HG03439 (cell line): ENCODE results near the gene RAF1.
A peak's percentile ranks its signal among the peaks of the same experiment; 100 is the strongest.
"Not testable (repeated sequence)": the region's sequence is repeated elsewhere in the genome, so short reads cannot be mapped to it uniquely, and the experiment has no call there.

ENCODE experiments used
- ATAC-seq: cut with Tn5 transposase; IDR thresholded peaks from one replicate; pipeline ENCODE4 v1.9.1; 2021; ENCODE audit warnings: mild to moderate bottlenecking, moderate library complexity; ENCODE audit not compliant: unreplicated experiment

The RAF1 gene

DNA sequence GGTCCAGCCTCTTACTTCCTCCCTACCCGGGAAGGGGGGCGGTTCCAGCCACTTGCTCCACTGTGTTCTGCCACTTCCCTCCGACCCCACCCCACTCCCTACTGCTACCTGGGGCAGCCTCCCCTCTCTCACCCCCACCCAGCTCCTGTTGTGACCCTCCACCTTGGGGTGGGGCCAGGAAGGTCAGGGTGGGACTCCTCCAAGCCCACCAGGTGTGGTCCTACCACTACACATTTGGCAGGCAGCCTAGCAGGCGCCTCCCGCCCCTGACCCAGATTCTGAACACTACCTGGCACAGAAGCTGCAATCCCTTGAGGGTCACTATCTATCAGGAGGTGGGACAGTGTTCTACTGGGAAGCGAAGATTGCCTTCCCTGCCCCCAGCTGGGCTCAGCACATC lies 13.7 kb upstream of the RAF1 start:
- ATAC-seq: no peak

DNA sequence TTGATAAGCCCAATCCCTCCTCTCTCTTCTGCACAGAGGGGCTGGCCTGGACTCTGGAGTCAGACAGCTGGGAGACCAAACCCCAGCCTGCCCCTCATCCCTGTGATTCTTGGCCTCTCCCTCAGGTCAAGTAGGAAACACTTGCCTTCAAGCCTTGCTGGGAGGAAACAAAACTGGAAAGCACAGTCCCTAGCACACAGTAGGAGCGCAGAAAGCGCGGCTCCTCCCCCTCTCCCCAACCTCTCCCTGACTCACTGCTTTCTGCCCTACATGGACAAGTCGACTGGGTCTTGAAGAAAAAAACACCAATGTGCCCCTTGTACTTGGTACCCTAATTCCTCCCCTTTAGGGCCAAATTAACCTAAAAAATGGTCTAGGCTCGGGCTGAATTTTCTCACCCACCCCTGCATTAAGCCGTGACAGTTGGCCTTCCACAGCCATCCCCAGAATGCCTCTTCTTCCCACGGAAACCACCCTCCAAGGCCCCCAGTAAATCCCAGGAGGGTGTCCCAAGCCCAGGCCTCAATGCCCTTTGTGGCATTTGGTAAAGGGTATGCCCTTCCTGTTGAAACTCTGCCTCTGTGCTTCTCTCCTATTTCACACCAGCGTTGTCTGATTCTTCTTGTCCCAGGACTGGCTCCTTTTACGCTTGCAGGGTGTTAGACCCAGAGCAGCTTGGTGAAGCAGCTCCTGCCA lies 11.3 kb upstream of the RAF1 start:
- no peak for ATAC-seq

DNA sequence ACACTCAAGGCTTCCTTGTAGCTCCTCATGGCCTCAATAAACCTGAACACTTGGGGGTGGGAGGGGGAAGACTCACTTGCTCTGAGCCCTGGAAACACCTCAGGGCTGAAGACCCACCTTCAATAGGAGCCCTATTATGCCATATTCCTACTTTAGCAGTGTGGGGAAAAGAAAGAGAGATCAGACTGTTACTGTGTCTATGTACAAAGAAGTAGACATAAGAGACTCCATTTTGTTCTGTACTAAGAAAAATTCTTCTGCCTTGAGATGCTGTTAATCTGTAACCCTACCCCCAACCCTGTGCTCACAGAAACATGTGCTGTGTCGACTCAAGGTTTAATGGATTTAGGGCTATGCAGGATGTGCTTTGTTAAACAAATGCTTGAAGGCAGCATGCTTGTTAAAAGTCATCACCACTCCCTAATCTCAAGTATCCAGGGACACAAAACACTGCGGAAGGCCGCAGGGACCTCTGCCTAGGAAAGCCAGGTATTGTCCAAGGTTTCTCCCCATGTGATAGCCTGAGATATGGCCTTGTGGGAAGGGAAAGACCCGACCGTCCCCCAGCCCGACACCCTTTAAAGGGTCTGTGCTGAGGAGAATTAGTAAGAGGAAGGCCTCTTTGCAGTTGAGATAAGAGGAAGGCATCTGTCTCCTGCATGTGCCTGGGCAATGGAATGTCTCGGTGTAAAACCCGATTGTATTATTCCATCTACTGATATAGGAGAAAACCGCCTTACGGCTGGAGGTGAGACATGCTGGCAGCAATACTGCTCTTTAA lies 10.2 kb upstream of the RAF1 start:
- ATAC-seq: not testable (repeated sequence)

DNA sequence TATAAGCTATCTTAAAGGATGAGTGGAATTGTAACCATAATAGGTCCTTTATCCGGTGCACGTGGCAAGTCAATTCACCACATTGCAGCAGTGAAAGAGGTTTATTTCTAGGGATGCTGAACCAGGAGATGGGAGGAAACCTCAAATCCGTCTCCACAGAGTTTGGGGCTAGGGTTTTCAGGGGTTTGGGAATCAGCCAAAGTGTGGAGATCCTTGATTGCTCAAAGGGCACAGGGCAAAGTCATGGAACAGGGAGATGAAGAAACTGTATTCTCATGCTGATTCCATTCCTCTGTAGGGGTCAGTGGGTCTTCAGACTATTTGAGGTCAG lies 7.2 kb upstream of the RAF1 start:
- ATAC-seq: no peak

DNA sequence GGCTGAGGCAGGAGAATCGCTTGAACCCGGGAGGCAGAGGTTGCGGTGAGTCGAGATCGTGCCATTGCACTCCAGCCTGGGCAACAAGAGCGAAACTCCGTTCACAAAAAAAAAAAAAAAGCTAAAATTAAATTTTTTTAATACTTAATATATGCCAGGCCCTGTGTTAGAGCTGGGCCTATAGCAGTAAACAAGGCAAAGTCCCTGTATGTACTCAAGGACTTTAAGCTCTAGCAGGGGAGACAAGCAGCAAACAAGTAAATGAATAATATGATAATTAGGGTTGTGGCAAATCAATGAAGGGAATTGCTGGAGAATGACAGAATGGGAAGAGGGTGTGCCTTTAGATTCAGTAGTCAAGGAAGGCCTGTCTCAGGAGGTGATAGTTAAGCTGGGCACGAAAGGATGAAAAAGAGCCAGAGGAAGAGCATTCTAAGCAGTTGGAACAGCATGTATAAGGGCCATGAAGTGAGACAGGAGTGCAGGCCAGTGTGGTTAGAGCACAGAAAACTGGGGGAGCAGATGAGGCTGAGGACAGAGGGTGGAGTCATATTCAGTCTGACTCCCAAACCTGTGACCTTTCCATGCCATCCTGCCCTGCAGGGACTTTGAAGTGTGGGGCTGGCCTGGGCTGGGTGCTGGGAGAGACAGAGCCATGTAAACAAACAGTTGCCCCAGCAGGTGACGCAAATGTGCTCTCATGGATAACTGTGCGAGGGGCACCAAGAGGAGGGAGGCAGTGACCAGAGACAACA lies 6.6 kb upstream of the RAF1 start:
- no peak for ATAC-seq

DNA sequence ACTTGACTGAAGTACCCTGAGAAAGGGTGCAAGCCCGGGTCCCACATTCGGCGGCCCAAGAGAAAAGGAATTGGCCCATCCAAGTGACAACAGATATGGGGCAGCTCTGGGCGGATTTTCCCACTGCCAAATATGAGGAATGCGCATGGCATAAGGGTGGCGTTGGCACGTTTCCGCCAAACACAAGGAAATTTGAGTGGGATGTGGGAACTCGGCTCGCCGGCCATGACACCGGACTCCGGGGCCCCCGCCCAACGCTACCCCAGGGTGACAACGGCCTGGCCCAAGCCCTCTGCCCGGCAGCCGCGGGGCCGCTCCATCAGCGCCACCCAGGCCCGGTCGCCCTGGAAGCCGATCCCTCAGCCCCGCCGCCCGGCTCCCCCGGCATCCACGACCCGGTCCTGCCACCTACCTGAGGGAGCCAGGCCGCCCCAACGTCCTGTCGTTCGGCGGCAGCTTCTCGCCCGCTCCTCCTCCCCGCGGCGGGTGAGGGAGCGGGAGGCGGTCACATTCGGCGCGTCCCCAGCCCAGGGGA lies 449 bp downstream of the RAF1 start:
- peak; percentile 29 for ATAC-seq

DNA sequence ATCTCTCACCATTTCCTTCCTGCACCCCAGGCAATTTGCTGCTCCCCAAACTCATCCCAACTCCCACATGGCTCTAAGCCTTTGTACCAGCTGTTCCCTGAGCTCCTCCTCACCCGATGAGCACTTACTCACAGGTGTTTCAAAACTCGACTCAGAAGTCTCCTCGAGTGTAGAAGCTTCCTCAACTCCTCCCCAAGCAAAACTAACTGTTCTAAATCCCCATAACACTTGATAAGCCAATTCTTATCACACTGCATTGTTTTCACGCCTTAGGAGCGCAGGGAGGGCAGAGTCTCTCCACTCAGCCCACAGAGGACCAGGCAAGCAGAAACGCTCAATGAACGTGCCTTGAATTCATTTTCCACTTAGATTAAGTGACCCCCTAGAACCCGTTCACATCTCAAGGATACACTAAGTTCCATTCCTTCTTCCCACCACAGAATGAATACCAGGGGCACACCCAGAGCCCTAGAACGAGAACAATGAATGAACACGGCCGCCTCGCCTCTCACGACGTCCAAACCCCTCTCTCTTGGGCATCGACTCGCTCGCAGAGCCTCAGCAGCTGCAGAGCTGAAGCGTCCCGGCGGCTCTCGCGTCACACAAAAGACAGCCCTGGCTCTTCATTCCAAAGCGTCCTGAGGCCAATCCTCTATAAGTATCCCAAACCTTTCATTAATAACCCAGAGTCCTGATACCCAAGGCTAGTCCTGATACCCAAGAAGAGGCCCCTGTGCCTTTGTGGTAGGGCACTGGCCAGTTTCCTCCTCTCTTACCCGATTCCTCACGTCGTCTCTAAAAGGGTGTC lies 1.1 kb downstream of the RAF1 start:
- ATAC-seq: peak; percentile 14

DNA sequence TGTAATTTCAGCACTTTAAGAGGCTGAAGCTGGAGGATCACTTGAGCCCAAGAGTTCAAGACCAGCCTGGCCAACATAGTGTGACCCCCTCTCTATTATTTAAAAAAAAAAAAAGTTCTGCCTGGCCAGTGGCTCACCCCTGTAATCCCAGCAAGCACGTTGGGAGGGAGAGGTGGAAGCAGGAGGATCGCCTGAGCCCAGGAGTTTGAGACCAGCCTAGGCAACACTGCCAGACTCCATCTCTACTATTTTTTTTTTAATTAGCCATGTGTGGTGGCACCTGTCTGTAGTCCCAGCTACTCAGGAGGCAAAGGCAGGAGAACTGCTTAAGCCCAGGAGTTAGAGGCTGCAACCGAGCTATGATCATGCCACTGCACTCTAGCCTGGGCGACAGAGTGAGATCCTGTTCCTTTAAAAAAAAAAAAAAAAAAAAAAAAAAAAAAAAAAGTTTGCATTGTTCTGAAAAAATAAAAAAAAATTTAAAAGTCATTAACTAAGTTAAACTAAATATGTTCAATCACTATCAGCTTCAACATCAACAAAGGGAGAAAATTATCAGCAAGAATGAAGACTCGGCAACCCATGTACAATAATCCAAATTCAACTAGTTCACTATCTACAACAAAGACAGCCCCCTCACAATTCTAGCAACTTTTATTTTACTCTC lies 1.9 kb downstream of the RAF1 start:
- no peak for ATAC-seq

DNA sequence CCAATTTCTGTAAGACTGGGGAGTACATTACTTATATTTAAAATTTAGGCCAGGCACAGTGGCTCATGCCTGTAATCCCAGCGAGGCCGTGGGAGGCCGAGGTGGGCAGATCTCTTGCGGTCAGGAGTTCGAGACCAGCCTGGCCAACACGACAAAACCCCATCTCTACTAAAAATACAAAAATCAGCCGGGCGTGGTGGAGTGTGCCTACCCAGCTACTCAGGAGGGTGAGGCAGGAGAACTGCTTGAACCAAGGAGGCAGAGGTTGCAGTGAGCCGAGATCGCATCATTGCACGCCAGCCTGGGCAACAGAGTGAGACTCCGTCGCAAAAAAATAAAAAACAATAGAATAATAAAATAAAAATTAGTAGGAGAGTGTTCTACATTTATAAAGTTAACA lies 2.5 kb downstream of the RAF1 start:
- not testable (repeated sequence) for ATAC-seq

DNA sequence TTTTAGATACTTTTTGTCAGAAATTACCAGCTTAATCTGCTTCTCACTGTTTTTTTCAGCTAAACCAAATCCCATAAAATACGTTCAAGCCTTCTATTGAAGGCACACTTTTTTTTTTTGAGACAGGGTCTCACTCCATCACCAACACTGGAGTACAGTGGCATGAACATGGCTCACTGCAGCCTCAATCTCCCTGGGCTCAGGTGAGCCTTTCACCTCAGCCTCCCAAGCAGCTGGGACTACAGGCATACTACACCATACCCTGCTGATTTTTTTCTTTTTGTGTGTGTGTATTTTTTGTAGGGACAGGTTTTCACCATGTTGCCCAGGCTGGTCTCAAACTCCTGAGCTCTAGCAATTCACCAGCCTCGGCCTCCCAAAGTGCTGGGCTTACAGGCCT lies 3.7 kb downstream of the RAF1 start:
- no peak for ATAC-seq

DNA sequence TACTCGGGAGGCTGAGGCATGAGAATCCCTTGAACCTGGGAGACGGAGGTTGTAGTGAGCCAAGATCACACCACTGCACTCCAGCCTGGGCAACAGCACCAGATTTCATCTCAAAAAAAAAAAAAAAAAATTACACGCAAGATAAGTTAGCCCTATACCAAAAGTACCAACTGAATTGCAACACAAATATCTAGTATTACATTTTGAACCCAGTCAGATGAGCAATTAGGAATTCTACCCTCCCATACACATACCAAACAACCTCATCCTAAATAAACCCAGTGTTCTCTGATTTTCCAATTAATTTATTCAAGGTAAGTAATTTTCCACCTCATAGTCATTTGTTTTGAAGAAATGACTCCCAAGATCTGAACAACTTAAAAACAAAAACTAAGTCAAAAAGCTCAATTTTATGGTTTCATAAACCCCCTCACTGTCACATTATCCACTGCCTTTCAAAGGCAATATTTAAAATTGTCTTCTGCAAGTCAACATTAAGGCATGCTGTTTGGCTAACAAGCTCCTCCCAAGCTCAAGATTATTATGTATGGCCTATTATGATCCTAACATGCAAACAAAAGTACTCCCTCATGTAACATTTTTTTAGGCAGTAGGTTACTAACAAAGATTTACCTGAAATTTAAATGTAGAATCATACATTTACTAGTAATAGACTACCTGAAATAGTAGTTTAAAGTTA lies 4.5 kb downstream of the RAF1 start:
- ATAC-seq: no peak

DNA sequence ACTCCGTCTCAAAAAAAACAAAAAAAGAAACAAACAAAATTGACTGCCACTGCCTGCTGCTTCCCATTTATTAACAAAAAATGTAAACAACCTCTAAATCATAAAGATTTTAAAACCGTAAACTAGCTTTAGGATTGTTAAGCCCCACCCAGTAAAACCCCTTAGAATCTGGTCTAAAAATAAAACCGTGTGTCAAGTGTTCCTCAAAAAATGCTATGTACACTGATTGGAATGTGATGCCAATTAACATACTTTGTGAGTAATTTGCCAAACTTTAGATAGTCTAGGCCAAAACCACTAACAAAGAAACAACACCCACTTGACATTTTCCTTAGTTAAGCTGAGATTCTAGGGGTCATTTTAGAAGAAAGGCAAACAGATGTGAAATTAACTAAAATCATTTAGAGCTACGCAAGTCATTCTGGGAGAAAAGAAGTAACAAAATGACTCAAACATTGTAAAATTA lies 5.3 kb downstream of the RAF1 start:
- no peak for ATAC-seq

DNA sequence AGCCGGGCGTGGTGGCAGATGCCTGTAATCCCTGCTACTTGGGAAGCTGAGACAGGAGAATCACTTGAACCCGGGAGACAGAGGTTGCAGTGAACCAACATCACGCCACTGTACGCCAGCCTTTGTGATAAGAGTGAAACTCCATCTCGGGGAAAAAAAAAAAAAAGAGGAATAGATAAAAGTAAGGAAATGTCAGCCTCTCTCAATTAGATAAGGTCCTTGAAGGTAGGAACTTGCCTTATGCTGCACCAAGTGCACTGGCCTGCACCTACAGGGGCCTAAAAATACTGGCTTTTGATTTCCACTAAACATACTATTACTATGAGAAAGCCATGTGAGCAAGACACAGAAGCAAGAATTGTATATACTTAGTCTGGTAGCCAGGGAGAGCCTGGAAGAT lies 7.1 kb downstream of the RAF1 start:
- ATAC-seq: no peak

DNA sequence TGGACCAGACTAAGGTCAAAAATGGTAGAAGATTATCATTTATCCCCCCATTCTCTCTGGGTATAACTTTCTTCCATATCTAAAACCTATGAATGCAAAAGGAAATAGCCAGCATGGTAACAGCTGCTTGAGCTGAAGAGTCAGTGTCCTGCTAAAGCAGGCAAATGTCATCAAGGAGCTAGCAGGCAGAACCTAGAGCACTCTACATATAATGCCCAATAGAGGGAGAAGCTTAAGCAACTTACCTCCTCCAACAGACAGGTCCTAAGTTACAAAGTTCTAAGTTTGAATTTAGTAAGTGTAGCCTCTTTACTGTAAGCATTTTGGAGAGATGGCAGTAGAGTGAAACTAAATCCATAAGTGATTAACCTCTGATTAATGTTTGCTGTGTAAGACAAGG lies 7.7 kb downstream of the RAF1 start:
- no peak for ATAC-seq

DNA sequence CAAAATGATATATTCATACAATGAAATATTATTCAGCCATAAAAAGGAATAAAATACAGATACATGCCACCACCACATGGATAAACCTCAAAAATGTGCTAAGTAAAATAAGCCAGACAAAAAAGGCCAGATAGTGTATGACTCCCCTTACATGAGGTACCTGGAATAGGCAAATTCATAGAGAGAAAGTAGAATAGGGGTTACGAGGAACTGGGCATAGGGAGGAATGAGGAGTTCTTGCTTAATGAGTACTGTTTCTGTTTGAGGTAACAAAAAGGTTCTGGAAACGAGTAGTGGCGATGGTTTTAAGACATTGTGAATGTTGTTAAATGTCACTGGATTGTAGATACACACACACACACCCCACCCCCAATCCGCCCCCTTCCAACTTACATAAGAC lies 8.2 kb downstream of the RAF1 start:
- no peak for ATAC-seq

DNA sequence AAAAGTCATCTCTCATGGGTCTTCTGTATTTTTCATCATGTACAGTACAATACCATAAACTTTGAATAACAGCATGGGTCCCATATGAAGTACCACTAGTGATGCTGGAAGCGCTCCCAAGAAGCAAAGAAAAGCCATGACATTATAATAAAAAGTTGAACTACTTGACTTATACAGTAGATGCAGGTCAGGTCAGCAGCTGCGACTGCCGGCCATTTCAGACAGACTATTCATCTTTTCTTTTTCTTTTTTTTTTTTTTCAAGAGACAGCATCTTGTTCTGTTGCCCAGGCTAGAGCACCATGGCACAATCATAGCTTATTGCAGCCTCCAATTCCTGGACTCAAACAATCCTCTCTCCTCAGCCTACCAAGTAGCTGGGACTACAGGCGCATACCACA lies 10.2 kb downstream of the RAF1 start:
- ATAC-seq: no peak

DNA sequence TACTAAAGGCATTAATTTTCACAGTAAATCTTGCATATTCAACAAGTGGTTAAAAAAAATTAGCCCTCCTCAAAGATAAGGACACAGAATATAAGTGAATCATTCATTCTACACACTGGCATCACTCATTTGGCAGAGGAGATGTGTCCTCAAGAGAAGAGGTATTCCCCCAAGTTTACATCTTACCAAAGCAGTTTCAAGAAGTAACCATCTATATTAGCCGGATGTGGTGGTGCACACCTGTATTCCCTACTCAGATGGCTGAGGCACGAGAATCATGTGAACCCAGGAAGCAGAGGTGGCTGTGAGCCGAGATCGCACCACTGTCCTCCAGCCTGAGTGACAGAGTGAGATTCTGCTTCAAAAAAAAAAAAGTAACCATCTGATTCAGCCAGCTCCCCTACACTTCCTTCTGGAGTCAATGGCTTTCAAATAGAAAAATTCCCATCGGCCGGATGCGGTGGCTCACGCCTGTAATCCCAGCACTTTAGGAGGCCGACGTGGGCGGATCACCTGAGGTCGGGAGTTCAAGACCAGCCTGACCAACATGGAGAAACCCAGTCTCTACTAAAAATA lies 15.4 kb downstream of the RAF1 start:
- peak; percentile 40 for ATAC-seq

DNA sequence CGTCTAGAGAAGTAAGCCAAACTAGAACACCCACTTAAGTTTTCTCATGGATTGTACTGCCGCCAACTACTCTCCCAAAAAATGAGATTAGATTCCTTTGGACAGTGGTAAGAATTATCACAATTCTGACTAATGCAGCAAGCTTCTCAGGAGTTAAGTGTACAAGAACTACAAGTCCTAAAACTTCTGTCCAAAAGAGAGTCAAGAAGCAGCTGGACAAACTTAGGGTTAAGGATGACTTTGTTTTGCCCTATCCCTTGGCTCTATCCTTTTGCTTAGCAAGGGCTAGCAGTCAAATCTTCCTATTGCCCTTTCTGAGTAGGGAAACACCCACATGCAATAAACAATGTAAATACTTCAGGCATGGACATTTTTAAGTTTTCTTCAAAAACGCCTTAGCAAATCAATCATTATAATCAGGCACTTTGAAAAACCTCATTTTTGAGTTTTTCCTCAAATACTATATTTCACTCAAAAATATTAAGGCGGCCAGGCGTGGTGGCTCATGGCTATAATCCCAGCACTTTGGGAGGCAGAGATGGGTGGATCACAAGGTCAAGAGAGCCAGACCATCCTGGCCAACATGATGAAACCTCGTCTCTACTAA lies 19.5 kb downstream of the RAF1 start:
- ATAC-seq: no peak

DNA sequence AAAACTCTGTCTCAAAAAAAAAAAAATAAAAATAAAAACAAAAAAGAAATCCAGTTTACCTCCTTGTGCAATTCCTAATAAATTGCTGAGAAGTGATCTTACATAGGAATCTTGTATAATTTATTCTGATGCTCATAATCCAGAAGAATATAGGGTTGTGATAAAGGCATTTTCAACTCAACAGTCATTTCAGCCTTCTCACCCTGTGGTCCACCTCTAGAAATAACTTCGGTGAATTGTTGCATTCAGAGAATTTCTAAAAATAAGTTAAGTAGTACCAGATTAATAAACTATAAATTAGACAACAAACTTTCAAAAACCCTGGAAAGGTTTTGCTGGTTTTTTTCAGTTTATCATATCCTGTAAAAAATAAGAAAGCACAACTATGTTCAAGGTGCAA lies 20.2 kb downstream of the RAF1 start:
- no peak for ATAC-seq
